Measurements from ENCODE around the gene TREML1. TPM values are rescaled to one million over a fixed set of nuclear protein-coding genes. Genes with fewer than 3 reads are reported as not detected.

Gene TREML1
- total and polyA plus RNA-seq, 2 experiments from 2014 or later = not detected

DNA sequence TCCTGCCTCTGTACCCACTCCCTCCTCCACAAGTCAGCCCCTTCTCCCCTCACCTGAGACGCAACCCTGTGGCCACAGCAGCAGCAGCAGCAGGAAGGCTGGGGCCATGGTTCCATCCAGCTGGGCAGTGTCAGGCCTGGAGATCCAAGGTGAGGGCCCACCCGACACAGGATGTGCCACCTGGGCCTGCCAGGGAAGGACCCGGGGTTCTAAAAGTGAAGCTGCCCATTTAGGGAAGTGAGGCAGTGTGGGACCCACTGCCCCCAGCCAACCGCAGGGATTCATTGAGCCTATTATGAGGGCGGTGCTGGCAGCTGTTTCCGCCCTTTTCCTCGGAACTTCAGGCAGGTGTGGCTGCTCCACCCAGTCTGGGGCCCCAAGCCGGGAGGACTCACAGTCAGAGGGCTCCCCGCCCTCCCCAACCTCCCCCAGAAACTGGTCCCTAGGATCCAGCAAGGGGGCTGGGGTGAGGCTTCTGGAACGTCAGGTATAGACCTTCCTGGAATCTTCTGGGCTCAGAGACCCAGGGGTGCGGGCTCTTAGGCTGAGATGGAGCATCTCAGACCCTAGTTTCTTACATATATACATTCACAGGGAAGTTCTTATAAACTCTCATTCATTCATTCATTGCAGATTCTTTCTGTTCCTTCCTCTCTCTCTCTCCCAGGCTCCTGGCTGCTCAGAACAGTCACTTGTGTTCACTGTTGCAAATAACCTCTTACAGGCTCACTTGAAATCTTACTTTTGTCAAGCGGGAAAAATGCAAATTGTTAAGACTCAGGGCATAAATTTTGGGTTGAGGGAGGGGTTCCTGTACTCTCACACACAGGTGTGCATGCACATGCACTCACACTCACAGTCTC, 47.0 kb upstream of the TREML1 start, which contains the start of gene TREML2:
TSS of gene TREML2 (minus strand) at position 249 of the 863 bp plus-strand sequence. CDS start at position 108, 141 bp downstream.
- Histone ChIP-seq H3K27me3 (ENCODE audit: insufficient read depth) (no peaks in the 10 kb centered on the region), H3K4me2 (no peak within 1 kb of the TSS), H2AFZ (peak within 1 kb of the TSS; percentile 86; the same call in 1 of the 2 replicates), H3K79me2 (replicated peaks; ENCODE audit: insufficient read depth) (no peaks in the 10 kb centered on the region), H3F3A (replicated peaks; ENCODE audit: low read depth) (no peaks in the 10 kb centered on the region), H3K4me3 (no peak within 1 kb of the TSS), H3K4me1 (ENCODE audit: insufficient read depth) (peaks cover 13% of the 10 kb centered on the region; the same call in 1 of the 2 replicates), H3K27ac (ENCODE audit: low read depth) (no peak within 1 kb of the TSS), H3K9me2 (ENCODE audit: insufficient read depth) (no peaks in the 10 kb centered on the region), H4K20me1 (replicated peaks; ENCODE audit: insufficient read depth) (no peaks in the 10 kb centered on the region), H3K36me3 (ENCODE audit: insufficient read depth) (no peaks in the 10 kb centered on the region)
- no peak for DNase-seq (ENCODE audit: low spot score)
- Mint-ChIP-seq H3K4me3 (no peak within 1 kb of the TSS), H3K4me1 (peaks cover 26% of the 10 kb centered on the region), H3K27ac (no peak within 1 kb of the TSS), H3K9me3 (no peaks in the 10 kb centered on the region; the same call in 2 of the 3 replicates), H3K36me3 (ENCODE audit: low read depth) (no peaks in the 10 kb centered on the region), H3K27me3 (ENCODE audit: insufficient read depth, low read depth, poor library complexity) (peaks cover 4% of the 10 kb centered on the region)
- ATAC-seq = peak; percentile 72
- no peak for TF ChIP-seq CREB1 (CRISPR knock-in tag; IDR thresholded peaks at IDR 0.05; ENCODE audit: low read depth)
- no peak for TF ChIP-seq JUNB (IDR thresholded peaks at IDR 0.05; ENCODE audit: unreplicated experiment)
- TF ChIP-seq, protein P1, sequence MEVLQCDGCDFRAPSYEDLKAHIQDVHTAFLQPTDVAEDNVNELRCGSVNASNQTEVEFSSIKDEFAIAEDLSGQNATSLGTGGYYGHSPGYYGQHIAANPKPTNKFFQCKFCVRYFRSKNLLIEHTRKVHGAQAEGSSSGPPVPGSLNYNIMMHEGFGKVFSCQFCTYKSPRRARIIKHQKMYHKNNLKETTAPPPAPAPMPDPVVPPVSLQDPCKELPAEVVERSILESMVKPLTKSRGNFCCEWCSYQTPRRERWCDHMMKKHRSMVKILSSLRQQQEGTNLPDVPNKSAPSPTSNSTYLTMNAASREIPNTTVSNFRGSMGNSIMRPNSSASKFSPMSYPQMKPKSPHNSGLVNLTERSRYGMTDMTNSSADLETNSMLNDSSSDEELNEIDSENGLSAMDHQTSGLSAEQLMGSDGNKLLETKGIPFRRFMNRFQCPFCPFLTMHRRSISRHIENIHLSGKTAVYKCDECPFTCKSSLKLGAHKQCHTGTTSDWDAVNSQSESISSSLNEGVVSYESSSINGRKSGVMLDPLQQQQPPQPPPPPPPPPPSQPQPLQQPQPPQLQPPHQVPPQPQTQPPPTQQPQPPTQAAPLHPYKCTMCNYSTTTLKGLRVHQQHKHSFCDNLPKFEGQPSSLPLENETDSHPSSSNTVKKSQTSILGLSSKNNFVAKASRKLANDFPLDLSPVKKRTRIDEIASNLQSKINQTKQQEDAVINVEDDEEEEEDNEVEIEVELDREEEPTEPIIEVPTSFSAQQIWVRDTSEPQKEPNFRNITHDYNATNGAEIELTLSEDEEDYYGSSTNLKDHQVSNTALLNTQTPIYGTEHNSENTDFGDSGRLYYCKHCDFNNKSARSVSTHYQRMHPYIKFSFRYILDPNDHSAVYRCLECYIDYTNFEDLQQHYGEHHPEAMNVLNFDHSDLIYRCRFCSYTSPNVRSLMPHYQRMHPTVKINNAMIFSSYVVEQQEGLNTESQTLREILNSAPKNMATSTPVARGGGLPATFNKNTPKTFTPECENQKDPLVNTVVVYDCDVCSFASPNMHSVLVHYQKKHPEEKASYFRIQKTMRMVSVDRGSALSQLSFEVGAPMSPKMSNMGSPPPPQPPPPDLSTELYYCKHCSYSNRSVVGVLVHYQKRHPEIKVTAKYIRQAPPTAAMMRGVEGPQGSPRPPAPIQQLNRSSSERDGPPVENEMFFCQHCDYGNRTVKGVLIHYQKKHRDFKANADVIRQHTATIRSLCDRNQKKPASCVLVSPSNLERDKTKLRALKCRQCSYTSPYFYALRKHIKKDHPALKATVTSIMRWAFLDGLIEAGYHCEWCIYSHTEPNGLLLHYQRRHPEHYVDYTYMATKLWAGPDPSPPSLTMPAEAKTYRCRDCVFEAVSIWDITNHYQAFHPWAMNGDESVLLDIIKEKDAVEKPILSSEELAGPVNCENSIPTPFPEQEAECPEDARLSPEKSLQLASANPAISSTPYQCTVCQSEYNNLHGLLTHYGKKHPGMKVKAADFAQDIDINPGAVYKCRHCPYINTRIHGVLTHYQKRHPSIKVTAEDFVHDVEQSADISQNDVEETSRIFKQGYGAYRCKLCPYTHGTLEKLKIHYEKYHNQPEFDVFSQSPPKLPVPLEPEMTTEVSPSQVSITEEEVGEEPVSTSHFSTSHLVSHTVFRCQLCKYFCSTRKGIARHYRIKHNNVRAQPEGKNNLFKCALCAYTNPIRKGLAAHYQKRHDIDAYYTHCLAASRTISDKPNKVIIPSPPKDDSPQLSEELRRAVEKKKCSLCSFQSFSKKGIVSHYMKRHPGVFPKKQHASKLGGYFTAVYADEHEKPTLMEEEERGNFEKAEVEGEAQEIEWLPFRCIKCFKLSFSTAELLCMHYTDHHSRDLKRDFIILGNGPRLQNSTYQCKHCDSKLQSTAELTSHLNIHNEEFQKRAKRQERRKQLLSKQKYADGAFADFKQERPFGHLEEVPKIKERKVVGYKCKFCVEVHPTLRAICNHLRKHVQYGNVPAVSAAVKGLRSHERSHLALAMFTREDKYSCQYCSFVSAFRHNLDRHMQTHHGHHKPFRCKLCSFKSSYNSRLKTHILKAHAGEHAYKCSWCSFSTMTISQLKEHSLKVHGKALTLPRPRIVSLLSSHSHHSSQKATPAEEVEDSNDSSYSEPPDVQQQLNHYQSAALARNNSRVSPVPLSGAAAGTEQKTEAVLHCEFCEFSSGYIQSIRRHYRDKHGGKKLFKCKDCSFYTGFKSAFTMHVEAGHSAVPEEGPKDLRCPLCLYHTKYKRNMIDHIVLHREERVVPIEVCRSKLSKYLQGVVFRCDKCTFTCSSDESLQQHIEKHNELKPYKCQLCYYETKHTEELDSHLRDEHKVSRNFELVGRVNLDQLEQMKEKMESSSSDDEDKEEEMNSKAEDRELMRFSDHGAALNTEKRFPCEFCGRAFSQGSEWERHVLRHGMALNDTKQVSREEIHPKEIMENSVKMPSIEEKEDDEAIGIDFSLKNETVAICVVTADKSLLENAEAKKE (CRISPR knock-in tag; IDR thresholded peaks at IDR 0.05) = no peak
- TF ChIP-seq POLR2AphosphoS5 (IDR thresholded peaks at IDR 0.05; ENCODE audit: low read depth) = no peak
- TF ChIP-seq, protein P2, sequence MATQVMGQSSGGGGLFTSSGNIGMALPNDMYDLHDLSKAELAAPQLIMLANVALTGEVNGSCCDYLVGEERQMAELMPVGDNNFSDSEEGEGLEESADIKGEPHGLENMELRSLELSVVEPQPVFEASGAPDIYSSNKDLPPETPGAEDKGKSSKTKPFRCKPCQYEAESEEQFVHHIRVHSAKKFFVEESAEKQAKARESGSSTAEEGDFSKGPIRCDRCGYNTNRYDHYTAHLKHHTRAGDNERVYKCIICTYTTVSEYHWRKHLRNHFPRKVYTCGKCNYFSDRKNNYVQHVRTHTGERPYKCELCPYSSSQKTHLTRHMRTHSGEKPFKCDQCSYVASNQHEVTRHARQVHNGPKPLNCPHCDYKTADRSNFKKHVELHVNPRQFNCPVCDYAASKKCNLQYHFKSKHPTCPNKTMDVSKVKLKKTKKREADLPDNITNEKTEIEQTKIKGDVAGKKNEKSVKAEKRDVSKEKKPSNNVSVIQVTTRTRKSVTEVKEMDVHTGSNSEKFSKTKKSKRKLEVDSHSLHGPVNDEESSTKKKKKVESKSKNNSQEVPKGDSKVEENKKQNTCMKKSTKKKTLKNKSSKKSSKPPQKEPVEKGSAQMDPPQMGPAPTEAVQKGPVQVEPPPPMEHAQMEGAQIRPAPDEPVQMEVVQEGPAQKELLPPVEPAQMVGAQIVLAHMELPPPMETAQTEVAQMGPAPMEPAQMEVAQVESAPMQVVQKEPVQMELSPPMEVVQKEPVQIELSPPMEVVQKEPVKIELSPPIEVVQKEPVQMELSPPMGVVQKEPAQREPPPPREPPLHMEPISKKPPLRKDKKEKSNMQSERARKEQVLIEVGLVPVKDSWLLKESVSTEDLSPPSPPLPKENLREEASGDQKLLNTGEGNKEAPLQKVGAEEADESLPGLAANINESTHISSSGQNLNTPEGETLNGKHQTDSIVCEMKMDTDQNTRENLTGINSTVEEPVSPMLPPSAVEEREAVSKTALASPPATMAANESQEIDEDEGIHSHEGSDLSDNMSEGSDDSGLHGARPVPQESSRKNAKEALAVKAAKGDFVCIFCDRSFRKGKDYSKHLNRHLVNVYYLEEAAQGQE (IDR thresholded peaks at IDR 0.05; ENCODE audit: unreplicated experiment) = no peak
- TF ChIP-seq ZNF114 (CRISPR knock-in tag; IDR thresholded peaks at IDR 0.05) = no peak
- TF ChIP-seq, protein P3, sequence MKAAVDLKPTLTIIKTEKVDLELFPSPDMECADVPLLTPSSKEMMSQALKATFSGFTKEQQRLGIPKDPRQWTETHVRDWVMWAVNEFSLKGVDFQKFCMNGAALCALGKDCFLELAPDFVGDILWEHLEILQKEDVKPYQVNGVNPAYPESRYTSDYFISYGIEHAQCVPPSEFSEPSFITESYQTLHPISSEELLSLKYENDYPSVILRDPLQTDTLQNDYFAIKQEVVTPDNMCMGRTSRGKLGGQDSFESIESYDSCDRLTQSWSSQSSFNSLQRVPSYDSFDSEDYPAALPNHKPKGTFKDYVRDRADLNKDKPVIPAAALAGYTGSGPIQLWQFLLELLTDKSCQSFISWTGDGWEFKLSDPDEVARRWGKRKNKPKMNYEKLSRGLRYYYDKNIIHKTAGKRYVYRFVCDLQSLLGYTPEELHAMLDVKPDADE (IDR thresholded peaks at IDR 0.05) = no peak
- TF ChIP-seq EZH2 (IDR thresholded peaks at IDR 0.05; ENCODE audit: low read depth, unreplicated experiment) = no peak
- TF ChIP-seq STAT1 (IDR thresholded peaks at IDR 0.05; ENCODE audit: unreplicated experiment) = no peak
- no peak for TF ChIP-seq ZNF331 (CRISPR knock-in tag; IDR thresholded peaks at IDR 0.05; ENCODE audit: low read depth)
- TF ChIP-seq NANOG (IDR thresholded peaks at IDR 0.05; ENCODE audit: borderline replicate concordance) = no peak
- no peak for TF ChIP-seq EZH2phosphoT487 (IDR thresholded peaks at IDR 0.05; ENCODE audit: unreplicated experiment)
- TF ChIP-seq, protein P4, sequence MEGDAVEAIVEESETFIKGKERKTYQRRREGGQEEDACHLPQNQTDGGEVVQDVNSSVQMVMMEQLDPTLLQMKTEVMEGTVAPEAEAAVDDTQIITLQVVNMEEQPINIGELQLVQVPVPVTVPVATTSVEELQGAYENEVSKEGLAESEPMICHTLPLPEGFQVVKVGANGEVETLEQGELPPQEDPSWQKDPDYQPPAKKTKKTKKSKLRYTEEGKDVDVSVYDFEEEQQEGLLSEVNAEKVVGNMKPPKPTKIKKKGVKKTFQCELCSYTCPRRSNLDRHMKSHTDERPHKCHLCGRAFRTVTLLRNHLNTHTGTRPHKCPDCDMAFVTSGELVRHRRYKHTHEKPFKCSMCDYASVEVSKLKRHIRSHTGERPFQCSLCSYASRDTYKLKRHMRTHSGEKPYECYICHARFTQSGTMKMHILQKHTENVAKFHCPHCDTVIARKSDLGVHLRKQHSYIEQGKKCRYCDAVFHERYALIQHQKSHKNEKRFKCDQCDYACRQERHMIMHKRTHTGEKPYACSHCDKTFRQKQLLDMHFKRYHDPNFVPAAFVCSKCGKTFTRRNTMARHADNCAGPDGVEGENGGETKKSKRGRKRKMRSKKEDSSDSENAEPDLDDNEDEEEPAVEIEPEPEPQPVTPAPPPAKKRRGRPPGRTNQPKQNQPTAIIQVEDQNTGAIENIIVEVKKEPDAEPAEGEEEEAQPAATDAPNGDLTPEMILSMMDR (conservative IDR thresholded peaks at IDR 0.05; ENCODE audit: low read depth in 2 of 2) = no peak

All from GM23338 (cell line).